Measurements from ENCODE around the gene MARK2. TPM values are rescaled to one million over a fixed set of nuclear protein-coding genes. Genes with fewer than 3 reads are reported as not detected.

Gene MARK2
- total RNA-seq, 1 experiment from 2014 or later, result 39.8 TPM

DNA sequence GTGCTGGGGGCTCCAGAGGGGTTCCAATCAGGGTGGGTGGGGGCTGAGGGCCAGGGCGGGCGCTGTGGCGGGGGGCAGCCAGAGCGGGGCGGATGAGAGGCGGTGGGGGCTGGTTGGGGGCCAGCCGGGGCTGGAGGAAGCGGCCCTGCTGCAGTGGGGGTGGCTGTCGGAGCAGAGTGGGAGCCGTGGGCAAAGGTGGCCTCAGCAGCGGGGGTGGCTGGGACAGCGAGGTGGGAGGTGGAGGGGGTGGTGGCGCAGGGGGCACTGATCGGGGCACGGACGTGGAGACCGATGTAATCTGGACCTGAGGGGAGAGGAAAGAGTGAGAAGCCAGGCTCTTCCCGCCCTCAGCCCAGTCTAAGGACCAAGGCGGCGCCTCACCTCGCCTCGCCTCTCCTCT is 73.0 kb downstream of the MARK2 start (continued):
- TF ChIP-seq JUND (IDR thresholded peaks at IDR 0.05) (no peak), FOSL1 (IDR thresholded peaks at IDR 0.05; ENCODE audit: low read depth) (no peak), ZNF274 (IDR thresholded peaks at IDR 0.05; ENCODE audit: low read depth, low read length) (no peak), RAD21 (IDR thresholded peaks at IDR 0.05; ENCODE audit: low read depth) (no peak), ZFX (IDR thresholded peaks at IDR 0.05) (no peak), YY1 (IDR thresholded peaks at IDR 0.05; ENCODE audit: extremely low read depth, insufficient replicate concordance, low read depth, low read length) (no peak)

DNA sequence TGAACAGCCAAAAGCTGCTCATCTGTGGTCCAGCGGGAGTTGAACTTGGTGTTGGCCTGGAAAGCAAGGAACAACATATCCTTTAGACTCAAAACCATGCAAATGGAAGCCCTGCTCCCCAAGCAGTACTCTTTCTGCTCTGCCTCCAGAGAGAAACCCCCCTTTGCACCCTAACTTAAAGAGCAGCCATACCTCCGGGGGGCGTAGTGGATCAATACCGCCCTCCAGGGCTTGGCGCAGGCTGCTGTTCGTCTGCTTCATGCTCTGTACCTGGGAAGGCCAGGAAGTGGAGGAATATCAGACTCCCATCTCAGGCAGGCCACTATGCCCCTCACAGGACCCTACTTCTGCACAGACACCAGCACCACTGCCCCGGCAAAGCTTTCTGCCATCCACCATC is 73.8 kb downstream of the MARK2 start:
- no peaks in the 10 kb centered on the region for H3K9me3 ChIP-seq (ENCODE audit: control insufficient read depth in 1 of 2, insufficient read depth in 1 of 2, low read depth in 1 of 2, low read length in 2 of 2)
- BruUV-seq (replicated peaks), result no TSS peak
- intact Hi-C loops (cut with micrococcal nuclease), result no loop called here
- ChIA-PET CTCF (interaction anchor here (1.2 kb wide), 1 partner anchor 235 kb away, joined by 3 read pairs; no protein-coding TSS in a partner anchor), POLR2A (no interaction called here), RAD21 (ENCODE audit: low non-redundant PET in 1 of 2, low total read pairs in 2 of 2, uncharacterized antibody in 2 of 2, unreplicated experiment in 2 of 2) (no interaction called here)
- no peak overlapping the region for H3K4me3 ChIP-seq (replicated peaks in 1 of 2; ENCODE audit: low read depth in 1 of 2, low read length in 2 of 2)
- H3K9ac ChIP-seq (ENCODE audit: low read length), result no peak overlapping the region
- no peak for ATAC-seq
- H3K4me1 ChIP-seq (ENCODE audit: control insufficient read depth in 1 of 2, insufficient read depth in 2 of 2, low read length in 2 of 2), result peaks cover 9 to 17% of the 10 kb centered on the region in 2 experiments
- no peak overlapping the region for H3K4me2 ChIP-seq (ENCODE audit: low read length)
- no peaks in the 10 kb centered on the region for H3K9me2 ChIP-seq (ENCODE audit: insufficient read depth)
- no peak overlapping the region for H3K27ac ChIP-seq (ENCODE audit: low read depth, low read length)
- TF ChIP-seq TCF7L2 (IDR thresholded peaks at IDR 0.05; ENCODE audit: borderline replicate concordance, extremely low read depth, insufficient read depth, insufficient read length), result no peak
- no peak for TF ChIP-seq CTCF (IDR thresholded peaks at IDR 0.05 in 2 of 3, conservative IDR thresholded peaks at IDR 0.05 in 1 of 3; ENCODE audit: borderline replicate concordance in 1 of 3, insufficient read depth in 1 of 3, low read depth in 2 of 3, low read length in 2 of 3)
- TF ChIP-seq CEBPB (IDR thresholded peaks at IDR 0.05; ENCODE audit: low read depth), result no peak
- TF ChIP-seq JUND (IDR thresholded peaks at IDR 0.05), result no peak
- TF ChIP-seq CBX3 (IDR thresholded peaks at IDR 0.05; ENCODE audit: low read depth), result no peak
- TF ChIP-seq FOSL1 (IDR thresholded peaks at IDR 0.05; ENCODE audit: low read depth), result no peak
- TF ChIP-seq, protein P1, sequence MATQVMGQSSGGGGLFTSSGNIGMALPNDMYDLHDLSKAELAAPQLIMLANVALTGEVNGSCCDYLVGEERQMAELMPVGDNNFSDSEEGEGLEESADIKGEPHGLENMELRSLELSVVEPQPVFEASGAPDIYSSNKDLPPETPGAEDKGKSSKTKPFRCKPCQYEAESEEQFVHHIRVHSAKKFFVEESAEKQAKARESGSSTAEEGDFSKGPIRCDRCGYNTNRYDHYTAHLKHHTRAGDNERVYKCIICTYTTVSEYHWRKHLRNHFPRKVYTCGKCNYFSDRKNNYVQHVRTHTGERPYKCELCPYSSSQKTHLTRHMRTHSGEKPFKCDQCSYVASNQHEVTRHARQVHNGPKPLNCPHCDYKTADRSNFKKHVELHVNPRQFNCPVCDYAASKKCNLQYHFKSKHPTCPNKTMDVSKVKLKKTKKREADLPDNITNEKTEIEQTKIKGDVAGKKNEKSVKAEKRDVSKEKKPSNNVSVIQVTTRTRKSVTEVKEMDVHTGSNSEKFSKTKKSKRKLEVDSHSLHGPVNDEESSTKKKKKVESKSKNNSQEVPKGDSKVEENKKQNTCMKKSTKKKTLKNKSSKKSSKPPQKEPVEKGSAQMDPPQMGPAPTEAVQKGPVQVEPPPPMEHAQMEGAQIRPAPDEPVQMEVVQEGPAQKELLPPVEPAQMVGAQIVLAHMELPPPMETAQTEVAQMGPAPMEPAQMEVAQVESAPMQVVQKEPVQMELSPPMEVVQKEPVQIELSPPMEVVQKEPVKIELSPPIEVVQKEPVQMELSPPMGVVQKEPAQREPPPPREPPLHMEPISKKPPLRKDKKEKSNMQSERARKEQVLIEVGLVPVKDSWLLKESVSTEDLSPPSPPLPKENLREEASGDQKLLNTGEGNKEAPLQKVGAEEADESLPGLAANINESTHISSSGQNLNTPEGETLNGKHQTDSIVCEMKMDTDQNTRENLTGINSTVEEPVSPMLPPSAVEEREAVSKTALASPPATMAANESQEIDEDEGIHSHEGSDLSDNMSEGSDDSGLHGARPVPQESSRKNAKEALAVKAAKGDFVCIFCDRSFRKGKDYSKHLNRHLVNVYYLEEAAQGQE (IDR thresholded peaks at IDR 0.05; ENCODE audit: low read depth), result no peak
- H3K79me2 ChIP-seq (ENCODE audit: insufficient read depth, low read length), result no peaks in the 10 kb centered on the region
- H3K27me3 ChIP-seq (ENCODE audit: insufficient read depth, low read length), result no peaks in the 10 kb centered on the region
- no peaks in the 10 kb centered on the region for H4K20me1 ChIP-seq (ENCODE audit: insufficient read depth)
- H3K36me3 ChIP-seq (ENCODE audit: control insufficient read depth in 1 of 2, insufficient read depth in 2 of 2, low read length in 2 of 2), result peaks cover 0 to 4% of the 10 kb centered on the region in 2 experiments; a peak in 1 of 4 replicates
- DNase-seq (ENCODE audit: low read depth, low spot score), result no peak
- H2AFZ ChIP-seq (ENCODE audit: low read depth, low read length, poor library complexity, severe bottlenecking), result no peak overlapping the region
